IMR-90 (cell line): ENCODE data around the gene TBC1D22A. TPM values are rescaled to one million over a fixed set of nuclear protein-coding genes. Genes with fewer than 3 reads are reported as not detected.

Source experiments
- ATAC-seq: fragments of 200-7000 bp; cut with Tn5 transposase; 2 replicates; pipeline ENCODE4 v1.9.1; 2020; ENCODE audit warnings: low read depth, mild to moderate bottlenecking, moderate library complexity
- BruUV-seq: library from RNA; stranded (reverse); fragments of 400-500 nt; replicated peaks from 2 replicates; lab custom pipeline; 2021; lab: Mats Ljungman, UMichigan
- CTCF ChIA-PET: fragments of 300-600 bp; formaldehyde crosslinking; extraction: SDS; loops from one replicate; lab custom pipeline; 2021; ENCODE audit warnings: antibody characterized with exemption; lab: Yijun Ruan, JAX
- POLR2A ChIA-PET: fragments of 300-600 bp; sonication (Branson Sonifier 250); formaldehyde crosslinking; loops from one replicate; lab custom pipeline; 2022; ENCODE audit warnings: antibody characterized with exemption; ENCODE audit not compliant: unreplicated experiment; lab: Charles Lee
- DNase-seq: peaks from one replicate; pipeline ENCODE4 v3.0.0; 2013
- H2AFZ ChIP-seq: replicated peaks from 2 replicates; pipeline ENCODE3; 2013; ENCODE audit warnings: low read length, mild to moderate bottlenecking; ENCODE audit not compliant: poor library complexity
- H2AK5ac ChIP-seq: 2 replicates; pipeline ENCODE4 v1.6.1; 2013; ENCODE audit warnings: low read depth, low read length, inconsistent platforms
- H2AK9ac ChIP-seq: replicated peaks from 2 replicates; pipeline ENCODE3; 2013; ENCODE audit warnings: mild to moderate bottlenecking, low read depth, low read length, moderate library complexity; ENCODE audit not compliant: poor library complexity
- H2BK120ac ChIP-seq: 2 replicates; pipeline ENCODE4 v1.6.1; 2013; ENCODE audit warnings: low read depth, low read length, inconsistent platforms
- H2BK15ac ChIP-seq: 3 replicates; pipeline ENCODE4 v1.6.1; 2013; ENCODE audit warnings: low read depth, low read length, inconsistent platforms
- H2BK20ac ChIP-seq: 2 replicates; pipeline ENCODE4 v1.6.1; 2013; ENCODE audit warnings: low read depth, mild to moderate bottlenecking, inconsistent platforms, low read length, moderate library complexity
- H2BK5ac ChIP-seq: 2 replicates; pipeline ENCODE4 v1.6.1; 2013; ENCODE audit warnings: mild to moderate bottlenecking, low read depth, low read length, inconsistent platforms; ENCODE audit not compliant: poor library complexity, severe bottlenecking
- H3K14ac ChIP-seq: replicated peaks from 2 replicates; pipeline ENCODE4 v1.6.1; 2013; ENCODE audit warnings: low read depth, low read length, inconsistent platforms
- H3K18ac ChIP-seq: 2 replicates; pipeline ENCODE4 v1.6.1; 2013; ENCODE audit warnings: low read depth, low read length, control low read depth
- H3K23ac ChIP-seq: 2 replicates; pipeline ENCODE4 v1.6.1; 2013; ENCODE audit warnings: low read depth, low read length, inconsistent platforms
- H3K27ac ChIP-seq: 2 replicates; pipeline ENCODE4 v1.5.1; 2013; ENCODE audit warnings: mild to moderate bottlenecking, control low read depth, low read length; ENCODE audit not compliant: insufficient read depth
- H3K27me3 ChIP-seq: 2 replicates; pipeline ENCODE4 v1.6.1; 2013; ENCODE audit warnings: low read length; ENCODE audit not compliant: control insufficient read depth, insufficient read depth
- H3K36me3 ChIP-seq: 2 replicates; pipeline ENCODE4 v1.6.1; 2013; ENCODE audit warnings: low read length, mixed read lengths; ENCODE audit not compliant: control insufficient read depth, insufficient read depth
- H3K4ac ChIP-seq: 2 replicates; pipeline ENCODE4 v1.6.1; 2013; ENCODE audit warnings: low read depth, low read length, inconsistent platforms
- H3K4me1 ChIP-seq: 2 replicates; pipeline ENCODE4 v1.6.1; 2013; ENCODE audit warnings: low read length, mixed read lengths; ENCODE audit not compliant: control insufficient read depth, insufficient read depth
- H3K4me2 ChIP-seq: 2 replicates; pipeline ENCODE4 v1.6.1; 2013; ENCODE audit warnings: low read depth, mild to moderate bottlenecking, control low read depth, low read length, moderate library complexity
- H3K4me3 ChIP-seq: 2 replicates; pipeline ENCODE4 v1.5.1; 2013; ENCODE audit warnings: low read depth, mild to moderate bottlenecking, control low read depth, low read length, moderate library complexity; ENCODE audit not compliant: insufficient read depth
- H3K56ac ChIP-seq: 2 replicates; pipeline ENCODE4 v1.6.1; 2013; ENCODE audit warnings: low read length, inconsistent platforms; ENCODE audit not compliant: insufficient read depth; ENCODE audit errors: extremely low read depth
- H3K79me1 ChIP-seq, 2 experiments: 2 replicates each; pipeline ENCODE4 v1.6.1; 2013; ENCODE audit warnings: low read length in 2 of 2, inconsistent platforms in 1 of 2, low read depth in 1 of 2
- H3K9ac ChIP-seq: 2 replicates; pipeline ENCODE4 v1.6.1; 2013; ENCODE audit warnings: low read depth, low read length, control low read depth
- H3K9me1 ChIP-seq: 2 replicates; pipeline ENCODE4 v1.6.1; 2013; ENCODE audit warnings: low read length, inconsistent platforms; ENCODE audit not compliant: insufficient read depth
- H3K9me3 ChIP-seq: 2 replicates; pipeline ENCODE4 v1.6.1; 2013; ENCODE audit warnings: low read length; ENCODE audit not compliant: control insufficient read depth, insufficient read depth
- H4K20me1 ChIP-seq: 2 replicates; pipeline ENCODE4 v1.6.1; 2013; ENCODE audit warnings: low read length, inconsistent platforms; ENCODE audit not compliant: insufficient read depth
- H4K5ac ChIP-seq: 2 replicates; pipeline ENCODE4 v1.6.1; 2013; ENCODE audit warnings: mild to moderate bottlenecking, low read depth, low read length, control low read depth
- H4K8ac ChIP-seq, 2 experiments: 2 replicates each; pipeline ENCODE4 v1.6.1; 2013; ENCODE audit warnings: low read depth in 2 of 2, low read length in 2 of 2, control low read depth in 1 of 2, inconsistent platforms in 1 of 2
- H4K91ac ChIP-seq: 2 replicates; pipeline ENCODE4 v1.6.1; 2013; ENCODE audit warnings: low read depth, low read length, inconsistent platforms; ENCODE audit not compliant: insufficient read depth
- BHLHE40 ChIP-seq: fragments of 150-350 bp; IDR thresholded peaks from 2 replicates; pipeline ENCODE4 v1.6.1; 2016; ENCODE audit warnings: mild to moderate bottlenecking, low read depth, low read length
- CEBPB ChIP-seq: IDR thresholded peaks from 2 replicates; pipeline ENCODE4 v1.6.1; 2012; ENCODE audit warnings: low read depth, low read length, improper control_type of control experiment
- CHD1 ChIP-seq: IDR thresholded peaks from 2 replicates; pipeline ENCODE4 v1.6.1; 2012; ENCODE audit warnings: low read depth, low read length, improper control_type of control experiment
- CTCF ChIP-seq: conservative IDR thresholded peaks from 2 replicates; pipeline ENCODE4 v1.5.1; 2012; ENCODE audit warnings: mild to moderate bottlenecking, low read depth, low read length, improper control_type of control experiment
- ELK1 ChIP-seq: fragments of 150-350 bp; IDR thresholded peaks from 2 replicates; pipeline ENCODE4 v1.6.1; 2016; ENCODE audit warnings: low read depth, mild to moderate bottlenecking, low read length, moderate library complexity, borderline replicate concordance
- MAFK ChIP-seq: IDR thresholded peaks from 2 replicates; pipeline ENCODE4 v1.6.1; 2012; ENCODE audit warnings: low read depth, low read length, improper control_type of control experiment
- MAZ ChIP-seq: IDR thresholded peaks from 2 replicates; pipeline ENCODE4 v1.6.1; 2012; ENCODE audit warnings: low read depth, mild to moderate bottlenecking, low read length, improper control_type of control experiment, moderate library complexity, borderline replicate concordance
- MXI1 ChIP-seq: IDR thresholded peaks from 2 replicates; pipeline ENCODE4 v1.6.1; 2012; ENCODE audit warnings: low read depth, mild to moderate bottlenecking, low read length, moderate library complexity, borderline replicate concordance
- USF2 ChIP-seq: fragments of 150-350 bp; IDR thresholded peaks from 2 replicates; pipeline ENCODE4 v1.6.1; 2017; ENCODE audit warnings: mild to moderate bottlenecking, antibody characterized with exemption, low read length, low read depth
- WGBS, 2 experiments: methylation state at CpG; one replicate each; pipeline versions ENCODE4 v1.1.5 to v1.1.7; 2013; ENCODE audit warnings: missing lambda C conversion rate in 2 of 2; ENCODE audit not compliant: insufficient read length in 1 of 2; ENCODE audit errors: extremely low coverage in 2 of 2; 5-methylcytosine and 5-hydroxymethylcytosine counted together
- dilution Hi-C: fragments of 300-500 bp; cut with HindIII; formaldehyde crosslinking; loops from one replicate; pipeline ENCODE4 v1.14.3; 2018; ENCODE audit warnings: low sequenced_read_pairs; ENCODE audit not compliant: unreplicated experiment
- in situ Hi-C: fragments of 300-500 bp; cut with MboI; formaldehyde crosslinking; loops from 3 replicates; pipeline ENCODE4 v1.14.3; 2019; ENCODE audit warnings: low sequenced_read_pairs, inconsistent platforms, mixed read lengths
- intact Hi-C: fragments of 100-400 bp; cut with micrococcal nuclease; formaldehyde crosslinking; loops from 2 replicates; pipeline ENCODE4 v1.10.0; 2022
- polyA plus RNA-seq, 3 experiments: library from polyadenylated mRNA; depleted of rRNA; stranded (reverse); fragments of >200 nt; gene quantifications; 2 replicates each; pipeline ENCODE4 v1.2.3, GENCODE V29; 2012; ENCODE audit warnings: low replicate concordance in 1 of 3
- total RNA-seq: library from RNA; depleted of rRNA; stranded (reverse); fragments of >200 nt; gene quantifications from 2 replicates; pipeline ENCODE4 v1.2.3, GENCODE V29; 2012

The TBC1D22A gene
- total and polyA plus RNA-seq, 2 of the 4 experiments (the other 2 are of a cell fraction), result 9.0 to 16.7 TPM

- ChIA-PET CTCF (no interaction called here), POLR2A (no interaction called here)
- Histone ChIP-seq H3K27me3 (no peaks in the 10 kb centered on the region), H3K9me1 (peaks cover 8% of the 10 kb centered on the region), H3K14ac (no peak overlapping the region), H4K8ac (no peak overlapping the region), H4K91ac (no peak overlapping the region), H3K18ac (no peak overlapping the region), H3K9ac (no peak overlapping the region), H2AFZ (no peak overlapping the region), H2BK120ac (no peak overlapping the region), H3K79me1 (peaks cover 4 to 24% of the 10 kb centered on the region in 2 experiments), H4K5ac (no peak overlapping the region), H2BK15ac (no peak overlapping the region), H3K4me3 (no peak overlapping the region), H3K56ac (no peak overlapping the region), H2AK9ac (no peak overlapping the region), H2BK20ac (no peak overlapping the region), H3K9me3 (no peaks in the 10 kb centered on the region), H4K20me1 (0 out of 2 replicates have a peak, but pooled peaks cover 5% of the 10 kb centered on the region), H3K4me2 (no peak overlapping the region), H2AK5ac (no peak overlapping the region), H3K23ac (no peak overlapping the region), H2BK5ac (no peak overlapping the region), H3K36me3 (peaks cover 9% of the 10 kb centered on the region; the same call in 1 of the 2 replicates), H3K4ac (no peak overlapping the region), H3K4me1 (no peaks in the 10 kb centered on the region), H3K27ac (no peak overlapping the region)
- TF ChIP-seq BHLHE40, result no peak
- no peak for TF ChIP-seq USF2
- TF ChIP-seq MAZ, result no peak
- no peak for TF ChIP-seq MXI1
- no peak for TF ChIP-seq CHD1
- no peak for TF ChIP-seq CTCF
- TF ChIP-seq ELK1, result no peak
- no peak for TF ChIP-seq CEBPB
- no peak for TF ChIP-seq MAFK
- BruUV-seq, result no TSS peak
- no peak for ATAC-seq
- in situ Hi-C loops, result no loop called here
- no CpG with 5 or more reads among the region's 7 CpGs for WGBS, 2 experiments
- no peak for DNase-seq
- dilution Hi-C loops, result no loop called here
- intact Hi-C loops, result no loop called here
These were observed 184.0 kb downstream of the TBC1D22A start for GRCh38 chr22:46946383-46946962.
